Large intestine (tissue), 3 donors: ENCODE data around the gene DNAH17. TPM values are rescaled to one million over a fixed set of nuclear protein-coding genes. Genes with fewer than 3 reads are reported as not detected.

ENCODE experiments used
- DNase-seq, 2 donors: peaks; one replicate each; pipeline versions ENCODE4 v3.0.0 to v3.0.0-alpha.2; 2013
- H3K27ac ChIP-seq: one replicate; pipeline ENCODE4 v1.5.1; 2013; ENCODE audit warnings: low read length
- H3K27me3 ChIP-seq: 2 replicates; pipeline ENCODE4 v1.6.1; 2013; ENCODE audit warnings: low read length; ENCODE audit not compliant: control insufficient read depth, insufficient read depth
- H3K36me3 ChIP-seq: 2 replicates; pipeline ENCODE4 v1.6.1; 2013; ENCODE audit warnings: low read length; ENCODE audit not compliant: control insufficient read depth, insufficient read depth
- H3K4me1 ChIP-seq: one replicate; pipeline ENCODE4 v1.6.1; 2013; ENCODE audit warnings: low read length; ENCODE audit not compliant: control insufficient read depth, insufficient read depth
- H3K4me3 ChIP-seq: one replicate; pipeline ENCODE4 v1.5.1; 2013; ENCODE audit warnings: low read length
- H3K9me3 ChIP-seq: one replicate; pipeline ENCODE4 v1.6.1; 2013; ENCODE audit warnings: mild to moderate bottlenecking, low read depth, low read length, moderate library complexity; ENCODE audit not compliant: control insufficient read depth
- WGBS: methylation state at CpG from one replicate; pipeline ENCODE4 v1.1.5; 2013; ENCODE audit warnings: low lambda C conversion rate; ENCODE audit not compliant: insufficient coverage; 5-methylcytosine and 5-hydroxymethylcytosine counted together
- polyA plus RNA-seq: library from polyadenylated mRNA; unstranded; fragments of 120-200 nt; gene quantifications from one replicate; pipeline ENCODE4 v1.2.1, GENCODE V29; 2013

DNAH17 gene
- polyA plus RNA-seq, 1 donor: 4.4 TPM

GRCh38 chr17:78376161-78376560 lies 201.0 kb downstream of the DNAH17 start:
- peak in 1 of 2 donors; percentile 46 for DNase-seq

GRCh38 chr17:78375401-78376151 lies 201.6 kb downstream of the DNAH17 start:
- 70% methylated on average over 1 of the region's 9 CpGs for WGBS
- Histone ChIP-seq H3K27ac (no peak overlapping the region), H3K4me1 (peaks cover 25% of the 10 kb centered on the region), H3K36me3 (no peaks in the 10 kb centered on the region), H3K4me3 (no peak overlapping the region), H3K9me3 (no peaks in the 10 kb centered on the region), H3K27me3 (no peaks in the 10 kb centered on the region)
- DNase-seq: no peak

More at GRCh38 chr17:78376161-78376560, 201.0 kb downstream of the DNAH17 start:
- Histone ChIP-seq H3K4me1 (peaks cover 25% of the 10 kb centered on the region), H3K9me3 (no peaks in the 10 kb centered on the region), H3K27ac (no peak overlapping the region), H3K27me3 (no peaks in the 10 kb centered on the region), H3K4me3 (no peak overlapping the region), H3K36me3 (no peaks in the 10 kb centered on the region)
- no CpG with 5 or more reads among the region's 5 CpGs for WGBS

GRCh38 chr17:78374631-78375274 lies 202.4 kb downstream of the DNAH17 start:
- DNase-seq: no peak
- Histone ChIP-seq H3K27ac (no peak overlapping the region), H3K9me3 (no peaks in the 10 kb centered on the region), H3K4me1 (peaks cover 25% of the 10 kb centered on the region), H3K36me3 (no peaks in the 10 kb centered on the region), H3K4me3 (no peak overlapping the region), H3K27me3 (no peaks in the 10 kb centered on the region)
- no CpG with 5 or more reads among the region's 14 CpGs for WGBS

- Histone ChIP-seq H3K36me3 (no peaks in the 10 kb centered on the region), H3K4me3 (no peak overlapping the region), H3K9me3 (no peaks in the 10 kb centered on the region), H3K27me3 (no peaks in the 10 kb centered on the region), H3K4me1 (peaks cover 22% of the 10 kb centered on the region), H3K27ac (no peak overlapping the region)
- no CpG with 5 or more reads among the region's 6 CpGs for WGBS
- no peak for DNase-seq
These were observed 203.0 kb downstream of the DNAH17 start for GRCh38 chr17:78374189-78374588.

Other genes starting within 250 kb of the DNAH17 start
- 49.6 TPM for gene SOCS3, start 217.3 kb downstream of the DNAH17 start, polyA plus RNA-seq
- 40.6 TPM for gene PGS1, start 198.7 kb downstream of the DNAH17 start, polyA plus RNA-seq
- gene CYTH1, start 204.9 kb upstream of the DNAH17 start, polyA plus RNA-seq: 40.6 TPM